Motor neuron (in vitro differentiated cells): ENCODE measurements around the gene PPP1R15A. TPM values are rescaled to one million over a fixed set of nuclear protein-coding genes. Genes with fewer than 3 reads are reported as not detected.
A peak's percentile ranks its signal among the peaks of the same experiment; 100 is the strongest.
"Not testable (repeated sequence)": the region's sequence is repeated elsewhere in the genome, so short reads cannot be mapped to it uniquely, and the experiment has no call there.

Experiments used
- ATAC-seq, 8 experiments: fragments of 200-7000 bp; cut with Tn5 transposase; replicated peaks in 6 of 8; 2 replicates each; pipeline ENCODE4 v1.8.0; 2021; ENCODE audit warnings: mild to moderate bottlenecking in 8 of 8, moderate library complexity in 8 of 8
- H3K27ac ChIP-seq, 2 donors: fragments of 250-450 bp; sonication (Bioruptor Pico); 2 replicates each; pipeline ENCODE4 v1.9.0; 2021; ENCODE audit warnings: antibody characterized with exemption in 2 of 2, mild to moderate bottlenecking in 2 of 2, moderate library complexity in 1 of 2
- H3K4me1 ChIP-seq, 2 donors: fragments of 250-450 bp; sonication (Bioruptor Pico); replicated peaks in 1 of 2; 2 replicates each; pipeline ENCODE4 v1.6.1; 2021; ENCODE audit warnings: antibody characterized with exemption in 2 of 2, mild to moderate bottlenecking in 2 of 2, moderate library complexity in 1 of 2
- H3K4me3 ChIP-seq, 5 donors: fragments of 250-450 bp; sonication (Bioruptor Pico); 2 replicates each; pipeline ENCODE4 v1.9.0; 2021; ENCODE audit warnings: antibody characterized with exemption in 5 of 5, mild to moderate bottlenecking in 5 of 5, moderate library complexity in 4 of 5
- WGBS, 10 experiments: fragments of 450-650 bp; shearing (Covaris generic); methylation state at CpG; one replicate each; pipeline ENCODE4 v1.0.0; 2022; 5-methylcytosine and 5-hydroxymethylcytosine counted together
- in situ Hi-C, 9 experiments: fragments of 400-800 bp; cut with MboI; loops; one replicate each; pipeline ENCODE4 v1.15.0; 2021; ENCODE audit warnings: low sequenced_read_pairs in 9 of 9, low pct_unique_long_range_greater_than_20kb in 2 of 9; ENCODE audit not compliant: unreplicated experiment in 9 of 9
- total RNA-seq, 8 experiments: library from RNA; unstranded; fragments of 300-600 nt; gene quantifications; 2 replicates each; pipeline versions ENCODE4 v1.2.3 to v1.2.4, GENCODE V29; 2022

Gene PPP1R15A
- total RNA-seq, 8 experiments from 2014 or later: 35.2 to 157 (median 68.6) TPM

DNA sequence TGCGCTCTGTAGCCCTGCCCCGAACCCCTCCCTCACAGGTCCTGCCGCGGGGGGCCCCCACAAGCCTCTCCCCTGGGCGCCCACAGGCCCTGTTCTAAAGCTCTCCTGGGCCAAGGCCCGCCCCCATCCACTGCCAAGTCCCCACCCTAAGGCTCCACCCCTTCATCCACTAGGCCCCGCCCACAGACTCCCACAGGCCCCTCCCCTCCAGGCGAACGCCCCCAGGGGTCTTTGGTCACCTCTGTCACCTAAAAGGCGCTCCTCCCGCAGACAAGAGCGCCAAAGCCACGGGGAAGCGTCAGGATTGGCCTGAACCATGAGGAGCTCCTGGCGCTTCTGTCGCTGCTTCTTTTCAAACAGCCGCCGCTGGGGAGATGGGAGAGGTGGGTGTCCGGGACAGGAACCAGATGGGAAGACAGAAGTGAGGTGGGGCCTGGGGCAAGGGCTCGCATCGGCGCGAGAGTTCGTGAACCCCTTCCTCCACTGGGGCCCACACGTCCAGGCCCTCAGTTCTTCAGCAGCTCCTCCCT, 24.0 kb downstream of the PPP1R15A start:
- in situ Hi-C loops: no loop called here
- 0 to 100% methylated on average over 1 of the region's 25 CpGs; no CpG with 5 or more reads in 8 of the 10 experiments for whole genome bisulfite sequencing, 10 experiments
- Histone ChIP-seq H3K4me3 (no peak overlapping the region), H3K27ac (no peak overlapping the region), H3K4me1 (peaks cover 4 to 6% of the 10 kb centered on the region in 2 donors)
- ATAC-seq: peak in 1 of 8 experiments; percentile 38

DNA sequence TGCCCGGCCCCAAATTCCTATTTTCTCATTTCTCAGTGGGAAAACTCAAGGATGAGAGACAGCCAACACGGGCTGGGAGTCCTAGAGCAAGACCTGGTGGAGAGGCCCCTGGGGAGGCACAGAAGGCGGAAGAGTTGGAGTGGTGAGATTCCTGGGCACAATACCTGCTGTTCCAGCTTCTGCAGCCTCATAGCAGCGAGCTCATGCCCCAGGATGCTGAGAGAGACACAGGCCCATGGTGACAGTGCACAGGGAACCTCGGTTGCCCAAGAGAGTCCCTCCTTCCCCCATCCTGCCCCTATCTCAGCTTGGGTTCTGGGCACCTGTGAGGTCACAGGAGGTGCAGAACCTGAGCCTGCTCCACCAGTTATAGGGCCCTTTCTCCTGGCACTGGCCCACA, 25.0 kb downstream of the PPP1R15A start:
- 51 to 100% (median 58%) methylated on average over 1 to 4 of the region's 5 CpGs; no CpG with 5 or more reads in 4 of the 10 experiments for WGBS, 10 experiments
- Histone ChIP-seq H3K4me1 (peaks cover 5 to 8% of the 10 kb centered on the region in 2 donors), H3K27ac (no peak overlapping the region), H3K4me3 (no peak overlapping the region)
- in situ Hi-C loops: no loop called here
- ATAC-seq: no peak

DNA sequence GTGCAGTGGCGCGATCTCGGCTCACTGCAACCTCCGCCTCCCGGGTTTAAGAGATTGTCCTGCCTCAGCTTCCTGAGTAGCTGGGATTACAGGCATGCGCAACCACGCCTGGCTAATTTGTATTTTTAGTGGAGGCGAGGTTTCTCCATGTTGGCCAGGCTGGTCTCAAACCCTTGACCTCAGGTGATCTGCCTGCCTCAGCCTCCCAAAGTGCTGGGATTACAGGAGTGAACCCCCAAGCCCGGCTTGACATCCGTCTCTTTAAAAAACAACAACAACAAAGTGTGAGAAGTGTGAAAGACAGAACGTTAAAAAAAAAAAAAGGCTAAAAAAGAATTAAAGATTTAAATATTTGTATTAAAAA, 27.1 kb downstream of the PPP1R15A start:
- Histone ChIP-seq H3K27ac (peak overlapping the region in 1 of 2 donors; percentile 58), H3K4me3 (peak overlapping the region; percentile 62 to 86 (median 75))
- ATAC-seq, H3K4me1 ChIP-seq, in situ Hi-C loops: not testable (repeated sequence)
- 0 to 90% (median 74%) methylated on average over 1 to 10 of the region's 11 CpGs; no CpG with 5 or more reads in 1 of the 10 experiments for WGBS, 10 experiments

DNA sequence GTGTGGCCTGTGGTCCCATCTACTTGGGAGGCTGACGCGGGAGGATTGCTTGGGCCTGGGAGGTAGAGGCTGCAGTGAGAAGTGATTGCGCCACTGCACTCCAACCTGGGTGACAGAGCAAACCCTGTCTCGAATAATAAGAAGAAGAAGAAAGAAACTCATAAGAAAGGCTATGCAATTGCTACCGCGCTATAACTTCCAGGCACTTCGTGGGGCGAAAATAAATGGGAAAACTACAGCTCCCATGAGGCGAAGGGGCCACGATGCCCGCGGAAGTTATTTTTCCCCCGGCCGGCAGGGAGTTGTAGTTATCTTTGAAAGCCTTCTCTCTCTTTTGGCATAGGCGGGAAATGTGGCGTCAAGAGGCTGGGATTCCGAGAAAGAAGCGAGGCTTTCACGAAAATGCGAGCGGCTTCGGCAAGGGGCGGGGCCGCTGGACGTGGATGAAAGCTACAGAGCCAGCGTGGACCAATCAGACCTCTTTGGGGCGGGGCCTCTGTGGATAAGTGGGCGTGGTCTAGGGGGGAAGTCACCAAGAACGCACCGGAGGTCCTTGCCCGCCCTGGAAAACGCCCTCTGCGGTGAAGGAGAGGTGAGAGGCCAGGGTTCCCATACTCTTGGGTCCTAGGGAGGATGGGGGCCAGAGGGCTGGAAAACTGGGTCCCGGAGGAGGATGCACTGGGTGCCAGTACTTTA, 27.7 kb downstream of the PPP1R15A start, which contains the start of gene NUCB1:
TSS of gene NUCB1 (plus strand) at position 532 of the 696 bp plus-strand sequence. CDS start 485 bp downstream, outside the sequence.
- 2 to 51% (median 14%) methylated on average over 1 to 23 of the region's 34 CpGs; no CpG with 5 or more reads in 1 of the 10 experiments for WGBS, 10 experiments
- H3K4me1 ChIP-seq: peaks cover 5 to 8% of the 10 kb centered on the region in 2 donors
- peak within 1 kb of the TSS; percentile 62 to 86 (median 75) for H3K4me3 ChIP-seq
- in situ Hi-C loops: no loop called here
- H3K27ac ChIP-seq: peak within 1 kb of the TSS; percentile 26 to 58
- peak; percentile 89 to 98 (median 96) for ATAC-seq

DNA sequence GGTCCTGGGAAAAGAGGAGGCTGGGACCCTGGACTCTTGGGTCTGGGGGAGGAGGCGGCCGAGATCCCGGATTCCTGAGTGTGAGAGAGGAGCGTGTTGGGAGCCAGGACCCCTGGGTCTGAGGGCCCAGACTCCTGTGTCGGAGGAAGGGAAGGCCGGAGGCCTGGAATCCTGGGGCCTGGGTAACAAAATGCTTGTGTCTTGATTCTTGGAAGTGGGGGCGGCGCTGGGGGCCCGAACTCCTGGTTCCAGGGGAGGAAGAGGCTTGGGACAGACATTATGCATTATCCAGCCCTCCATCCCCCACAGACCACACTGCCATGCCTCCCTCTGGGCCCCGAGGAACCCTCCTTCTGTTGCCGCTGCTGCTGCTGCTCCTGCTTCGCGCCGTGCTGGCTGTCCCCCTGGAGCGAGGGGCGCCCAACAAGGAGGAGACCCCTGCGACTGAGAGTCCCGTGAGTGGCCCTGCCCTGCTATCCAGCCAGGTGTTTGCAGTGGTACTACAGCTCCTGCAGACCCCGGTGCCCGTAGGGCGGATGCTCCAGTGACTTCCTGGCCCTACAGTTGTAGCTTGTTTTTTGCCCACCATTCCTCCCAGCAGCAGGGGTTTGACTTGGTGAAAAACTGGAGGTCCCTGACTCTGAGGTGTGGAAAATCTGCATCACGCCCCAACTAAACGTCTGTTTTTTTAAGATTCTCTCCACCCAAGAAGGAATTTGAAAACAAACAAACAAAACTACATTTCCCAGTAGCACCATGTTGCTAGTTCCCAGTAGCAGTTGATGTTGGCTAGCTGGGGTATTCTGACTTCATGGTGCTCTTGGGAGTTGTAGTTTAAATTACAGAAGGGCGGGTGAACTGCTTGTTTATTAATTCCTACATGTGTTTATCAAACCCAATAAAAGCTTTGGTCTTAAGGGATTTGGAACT, 28.5 kb downstream of the PPP1R15A start:
- Histone ChIP-seq H3K27ac (peak overlapping the region; percentile 26 to 58), H3K4me1 (peaks cover 5 to 8% of the 10 kb centered on the region in 2 donors), H3K4me3 (peak overlapping the region; percentile 62 to 86 (median 75))
- in situ Hi-C loops: no loop called here
- ATAC-seq: peak in 6 of 8 experiments; percentile 3 to 9 (median 6)
- 3 to 41% (median 13%) methylated on average over 2 to 13 of the region's 24 CpGs; no CpG with 5 or more reads in 3 of the 10 experiments for WGBS, 10 experiments

DNA sequence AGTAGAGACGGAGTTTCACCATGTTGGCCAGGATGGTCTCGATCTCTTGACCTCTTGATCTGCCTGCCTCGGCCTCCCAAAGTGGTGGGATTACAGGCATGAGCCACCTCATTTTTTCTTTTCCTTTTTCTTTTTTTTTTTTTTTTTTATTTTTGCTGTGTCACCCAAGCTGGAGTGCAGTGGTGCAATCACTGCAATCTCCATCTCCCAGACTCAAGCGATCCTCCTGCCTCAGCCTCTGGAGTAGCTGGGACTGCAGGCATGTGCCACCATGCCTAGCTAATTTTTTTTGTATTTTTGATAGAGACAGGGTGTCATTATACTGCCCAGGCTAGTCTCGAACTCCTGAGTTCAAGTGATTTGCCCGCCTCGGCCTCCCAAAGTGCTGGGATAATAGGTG, 30.1 kb downstream of the PPP1R15A start:
- in situ Hi-C loops, H3K4me3 ChIP-seq, H3K4me1 ChIP-seq, ATAC-seq, H3K27ac ChIP-seq: not testable (repeated sequence)
- WGBS, 10 experiments: 94 to 100% (median 100%) methylated on average over 1 to 7 of the region's 7 CpGs; no CpG with 5 or more reads in 3 of the 10 experiments

DNA sequence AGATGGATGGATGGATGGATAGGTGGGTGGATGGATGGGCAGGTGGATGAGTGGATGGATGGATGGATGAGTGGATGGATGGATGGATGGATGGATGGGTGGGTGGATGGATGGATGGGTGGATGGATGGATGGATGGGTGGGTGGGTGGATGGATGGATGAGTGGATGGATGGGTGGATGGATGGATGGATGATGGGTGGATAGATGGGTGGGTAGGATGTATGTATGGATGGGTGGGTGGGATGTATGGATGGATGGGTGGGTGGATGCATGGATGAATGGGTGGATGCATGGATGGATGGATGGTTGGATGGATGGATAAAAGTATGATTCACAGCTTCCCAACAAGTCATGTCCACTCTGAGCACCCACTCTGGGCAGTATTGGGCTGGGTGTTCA, 31.6 kb downstream of the PPP1R15A start:
- H3K4me1 ChIP-seq, H3K27ac ChIP-seq, ATAC-seq, H3K4me3 ChIP-seq, in situ Hi-C loops: not testable (repeated sequence)

DNA sequence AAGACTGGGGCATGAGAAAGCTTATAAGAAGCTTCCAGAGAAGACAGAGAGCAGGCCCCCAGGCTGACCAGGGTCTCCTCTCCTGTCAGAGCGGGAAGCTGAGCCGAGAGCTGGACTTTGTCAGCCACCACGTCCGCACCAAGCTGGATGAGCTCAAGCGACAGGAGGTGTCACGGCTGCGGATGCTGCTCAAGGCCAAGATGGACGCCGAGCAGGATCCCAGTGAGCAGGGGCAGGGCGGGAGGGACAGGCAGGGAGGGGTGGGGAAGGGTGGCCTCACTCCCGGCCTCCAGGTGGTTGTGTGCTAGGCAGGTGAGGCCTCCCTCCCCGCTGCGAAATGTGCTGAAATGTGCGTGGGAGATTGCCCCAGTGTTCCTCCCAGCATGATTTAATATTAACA, 33.4 kb downstream of the PPP1R15A start:
- H3K4me1 ChIP-seq: peaks cover 5 to 8% of the 10 kb centered on the region in 2 donors
- no peak overlapping the region for H3K27ac ChIP-seq
- in situ Hi-C loops: no loop called here
- H3K4me3 ChIP-seq: no peak overlapping the region
- ATAC-seq: no peak
- WGBS, 10 experiments: 20 to 100% (median 95%) methylated on average over 1 to 9 of the region's 14 CpGs; no CpG with 5 or more reads in 6 of the 10 experiments

DNA sequence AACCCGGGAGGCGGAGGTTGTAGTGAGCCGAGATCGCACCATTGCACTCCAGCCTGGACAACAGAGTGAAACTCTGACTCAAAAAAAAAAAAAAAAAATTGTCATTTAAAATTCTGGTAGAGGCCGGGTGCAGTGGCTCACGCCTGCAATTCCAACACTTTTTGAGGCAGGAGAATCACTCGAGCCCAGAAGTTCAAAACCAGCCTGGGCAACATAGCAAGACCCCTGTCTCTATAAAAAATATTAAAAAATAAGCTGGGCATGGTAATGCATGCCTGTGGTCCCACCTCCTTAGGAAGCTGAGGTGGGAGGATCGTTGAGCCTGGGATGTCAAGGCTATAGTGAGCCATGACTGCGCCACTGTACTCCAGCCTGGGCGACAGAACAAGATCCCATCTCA, 34.1 kb downstream of the PPP1R15A start:
- ATAC-seq: no peak
- H3K4me1 ChIP-seq: peaks cover under 1 to 1% of the 10 kb centered on the region in 2 donors
- no peak overlapping the region for H3K27ac ChIP-seq
- WGBS, 10 experiments: 70 to 100% (median 93%) methylated on average over 2 to 8 of the region's 10 CpGs; no CpG with 5 or more reads in 2 of the 10 experiments
- no peak overlapping the region for H3K4me3 ChIP-seq
- in situ Hi-C loops: no loop called here

DNA sequence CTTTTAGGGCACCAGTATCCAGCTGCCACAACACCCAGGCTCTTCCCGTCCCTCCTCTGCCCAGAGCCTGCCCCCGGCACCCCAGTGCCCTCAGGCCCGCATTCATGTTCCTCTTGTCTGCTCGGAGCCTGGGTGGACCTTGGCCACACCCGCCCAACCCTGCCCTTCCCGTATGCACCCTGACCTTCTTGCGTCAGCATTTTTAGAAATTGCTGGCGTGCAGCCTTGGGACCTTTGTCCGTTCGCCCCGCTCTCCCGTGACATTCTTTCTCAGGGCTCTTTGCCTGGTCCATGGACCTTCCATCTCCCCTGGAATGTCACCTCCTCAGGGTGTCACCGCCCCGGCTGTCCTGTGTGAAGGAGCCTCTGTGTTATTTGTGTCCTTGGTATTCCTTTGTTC, 35.5 kb downstream of the PPP1R15A start:
- Histone ChIP-seq H3K4me1 (no peaks in the 10 kb centered on the region), H3K27ac (no peak overlapping the region), H3K4me3 (no peak overlapping the region)
- peak in 4 of 8 experiments; percentile 12 to 47 (median 34) for ATAC-seq
- WGBS, 10 experiments: 10 to 94% (median 91%) methylated on average over 2 to 9 of the region's 14 CpGs; no CpG with 5 or more reads in 5 of the 10 experiments
- in situ Hi-C loops: no loop called here

DNA sequence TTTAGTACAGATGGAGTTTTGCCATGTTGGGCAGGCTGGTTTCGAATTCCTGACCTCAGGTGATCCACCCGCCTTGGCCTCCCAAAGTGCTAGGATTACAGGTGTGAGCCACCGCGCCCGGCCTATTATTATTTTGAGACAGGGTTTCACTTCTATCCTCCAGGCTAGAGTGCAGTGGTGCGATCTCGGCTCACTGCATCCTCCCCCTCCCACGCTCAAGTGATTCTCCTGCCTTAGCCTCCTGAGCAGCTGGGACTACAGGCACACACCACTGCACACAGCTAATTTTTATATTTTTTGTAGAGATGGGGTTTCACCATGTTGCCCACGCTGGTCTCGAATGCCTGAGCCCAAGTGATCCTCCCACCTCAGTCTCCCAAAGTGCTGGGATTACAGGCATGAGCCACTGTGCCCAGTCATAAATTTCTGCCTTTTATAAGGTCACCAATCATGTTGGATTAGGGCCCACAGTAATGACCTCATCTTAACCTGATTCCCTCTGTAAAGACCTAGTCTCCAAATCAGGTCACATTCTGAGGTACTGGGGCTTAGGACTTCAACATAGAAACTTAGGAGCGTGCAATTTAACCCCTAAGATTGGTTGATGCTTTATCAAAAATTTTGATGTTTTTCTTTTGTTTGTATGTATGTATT, 37.3 kb downstream of the PPP1R15A start:
- H3K4me1 ChIP-seq, ATAC-seq, H3K27ac ChIP-seq, in situ Hi-C loops, H3K4me3 ChIP-seq: not testable (repeated sequence)
- 82 to 100% (median 100%) methylated on average over 1 to 9 of the region's 11 CpGs; no CpG with 5 or more reads in 2 of the 10 experiments for WGBS, 10 experiments

DNA sequence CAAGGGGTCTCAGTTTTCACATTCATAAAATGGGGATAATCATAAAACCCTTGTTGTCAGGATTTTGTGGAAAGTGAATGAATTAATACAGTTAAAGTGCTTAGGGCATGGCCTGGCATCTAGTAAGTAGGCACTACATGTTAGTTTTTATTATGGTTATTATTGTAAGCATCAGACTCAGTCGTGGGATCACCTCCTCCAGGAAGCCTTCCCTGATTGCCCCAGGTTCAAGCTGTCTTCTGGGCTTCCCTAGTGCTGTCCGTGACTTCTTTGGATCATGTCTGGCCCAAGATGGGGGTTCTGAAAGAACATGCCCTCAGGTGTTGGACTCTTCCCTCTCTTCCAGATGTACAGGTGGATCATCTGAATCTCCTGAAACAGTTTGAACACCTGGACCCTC, 38.6 kb downstream of the PPP1R15A start:
- Histone ChIP-seq H3K4me3 (no peak overlapping the region), H3K4me1 (no peaks in the 10 kb centered on the region), H3K27ac (no peak overlapping the region)
- in situ Hi-C loops: no loop called here
- 33 to 93% (median 88%) methylated on average over 1 to 2 of the region's 2 CpGs; no CpG with 5 or more reads in 5 of the 10 experiments for WGBS, 10 experiments
- ATAC-seq: no peak
